ENCODE data around the gene SLC22A23.

DNA sequence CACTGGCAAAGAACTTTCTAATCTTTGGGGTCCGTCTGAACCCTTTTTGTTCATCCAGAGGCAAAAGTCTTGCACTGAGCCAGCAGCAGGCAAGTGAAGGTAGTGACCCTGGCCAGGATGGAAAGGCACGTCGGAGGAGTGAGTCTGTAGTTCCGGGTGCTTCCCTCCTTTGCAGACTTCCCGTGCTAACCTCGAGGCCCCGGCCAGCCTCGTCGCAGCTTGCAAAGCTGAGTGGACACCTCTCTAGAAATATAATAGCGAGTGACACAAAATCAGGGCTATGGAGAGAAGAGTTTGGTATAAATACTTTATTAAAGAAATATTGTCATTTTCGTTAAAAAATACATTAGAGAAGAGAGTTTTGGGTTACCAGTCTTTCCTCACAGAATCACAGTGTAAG, 188.2 kb downstream of the SLC22A23 start:
- TF ChIP-seq, protein P1, sequence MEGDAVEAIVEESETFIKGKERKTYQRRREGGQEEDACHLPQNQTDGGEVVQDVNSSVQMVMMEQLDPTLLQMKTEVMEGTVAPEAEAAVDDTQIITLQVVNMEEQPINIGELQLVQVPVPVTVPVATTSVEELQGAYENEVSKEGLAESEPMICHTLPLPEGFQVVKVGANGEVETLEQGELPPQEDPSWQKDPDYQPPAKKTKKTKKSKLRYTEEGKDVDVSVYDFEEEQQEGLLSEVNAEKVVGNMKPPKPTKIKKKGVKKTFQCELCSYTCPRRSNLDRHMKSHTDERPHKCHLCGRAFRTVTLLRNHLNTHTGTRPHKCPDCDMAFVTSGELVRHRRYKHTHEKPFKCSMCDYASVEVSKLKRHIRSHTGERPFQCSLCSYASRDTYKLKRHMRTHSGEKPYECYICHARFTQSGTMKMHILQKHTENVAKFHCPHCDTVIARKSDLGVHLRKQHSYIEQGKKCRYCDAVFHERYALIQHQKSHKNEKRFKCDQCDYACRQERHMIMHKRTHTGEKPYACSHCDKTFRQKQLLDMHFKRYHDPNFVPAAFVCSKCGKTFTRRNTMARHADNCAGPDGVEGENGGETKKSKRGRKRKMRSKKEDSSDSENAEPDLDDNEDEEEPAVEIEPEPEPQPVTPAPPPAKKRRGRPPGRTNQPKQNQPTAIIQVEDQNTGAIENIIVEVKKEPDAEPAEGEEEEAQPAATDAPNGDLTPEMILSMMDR (IDR thresholded peaks at IDR 0.05 in 4 of 5, conservative IDR thresholded peaks at IDR 0.05 in 1 of 5), result no peak
- no peak for TF ChIP-seq POLR2A (IDR thresholded peaks at IDR 0.05)

Data from gastrocnemius medialis (tissue), 4 donors.